Thymus (tissue), 11 donors: ENCODE results near the gene PCSK5. TPM values are rescaled to one million over a fixed set of nuclear protein-coding genes. Genes with fewer than 3 reads are reported as not detected.

Experiments
- DNase-seq, 9 donors: peaks; one replicate each; pipeline ENCODE4 v3.0.0-alpha.2; 2013; ENCODE audit warnings: low spot score in 9 of 9, low read depth in 6 of 9, missing footprints in 1 of 9
- H3K27ac ChIP-seq, 2 donors: one replicate each; pipeline ENCODE4 v1.5.1; 2013; ENCODE audit warnings: control low read depth in 1 of 2, low read depth in 1 of 2, low read length in 1 of 2, mild to moderate bottlenecking in 1 of 2, moderate library complexity in 1 of 2
- H3K27me3 ChIP-seq, 2 donors: one replicate each; pipeline ENCODE4 v1.5.1; 2013; ENCODE audit warnings: low read length in 1 of 2; ENCODE audit not compliant: control insufficient read depth in 2 of 2, insufficient read depth in 1 of 2
- H3K36me3 ChIP-seq, 2 donors: one replicate each; pipeline ENCODE4 v1.5.1; 2013; ENCODE audit warnings: low read length in 1 of 2, mild to moderate bottlenecking in 1 of 2, moderate library complexity in 1 of 2; ENCODE audit not compliant: control insufficient read depth in 2 of 2, insufficient read depth in 2 of 2
- H3K4me1 ChIP-seq, 2 donors: one replicate each; pipeline ENCODE4 v1.5.1; 2013; ENCODE audit warnings: low read length in 2 of 2; ENCODE audit not compliant: control insufficient read depth in 2 of 2, insufficient read depth in 2 of 2
- H3K4me3 ChIP-seq, 2 donors: one replicate each; pipeline ENCODE4 v1.5.1; 2013; ENCODE audit warnings: low read length in 2 of 2, control low read depth in 1 of 2, mild to moderate bottlenecking in 1 of 2
- H3K9me3 ChIP-seq, 2 donors: one replicate each; pipeline ENCODE4 v1.5.1; 2013; ENCODE audit warnings: low read length in 1 of 2, mild to moderate bottlenecking in 1 of 2; ENCODE audit not compliant: control insufficient read depth in 2 of 2, insufficient read depth in 1 of 2
- WGBS: extraction: QIAGEN DNeasy Blood & Tissue Kit; methylation state at CpG from one replicate; pipeline ENCODE4 v1.1.7; 2013; 5-methylcytosine and 5-hydroxymethylcytosine counted together
- polyA plus RNA-seq: library from polyadenylated mRNA; stranded (reverse); fragments of 200-250 nt; gene quantifications from one replicate; pipeline ENCODE4 v1.2.3, GENCODE V29; 2013
- total RNA-seq: library from RNA; stranded (reverse); fragments of 120-200 nt; gene quantifications from one replicate; pipeline ENCODE4 v1.2.4, GENCODE V29; 2013
- donor health status: healthy.

PCSK5 gene
- total and polyA plus RNA-seq, 2 donors = 4.1 to 20.1 TPM

DNA sequence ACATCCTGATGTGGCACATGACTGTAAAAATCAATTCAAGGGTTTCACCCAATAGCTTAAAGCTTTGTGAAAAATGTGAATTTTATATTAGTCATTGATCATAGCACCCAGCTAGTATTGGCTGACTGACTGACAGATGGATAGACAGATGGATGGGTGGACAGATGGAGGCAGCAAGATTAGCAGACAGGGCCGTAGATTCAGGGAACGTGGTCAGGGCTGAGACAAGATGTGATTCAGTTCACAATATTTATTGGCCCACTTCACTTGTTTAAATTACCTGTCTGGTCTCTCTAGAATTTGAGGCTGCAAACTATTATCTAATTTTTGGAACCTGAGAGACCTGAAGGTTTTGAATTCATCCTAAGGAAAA lies 12.0 kb upstream of the PCSK5 start:
- Histone ChIP-seq H3K9me3 (no peaks in the 10 kb centered on the region), H3K36me3 (no peaks in the 10 kb centered on the region), H3K4me1 (no peaks in the 10 kb centered on the region), H3K27me3 (no peaks in the 10 kb centered on the region), H3K4me3 (no peak overlapping the region), H3K27ac (no peak overlapping the region)
- DNase-seq = no peak
- 94% methylated on average over 2 of the region's 2 CpGs for WGBS

DNA sequence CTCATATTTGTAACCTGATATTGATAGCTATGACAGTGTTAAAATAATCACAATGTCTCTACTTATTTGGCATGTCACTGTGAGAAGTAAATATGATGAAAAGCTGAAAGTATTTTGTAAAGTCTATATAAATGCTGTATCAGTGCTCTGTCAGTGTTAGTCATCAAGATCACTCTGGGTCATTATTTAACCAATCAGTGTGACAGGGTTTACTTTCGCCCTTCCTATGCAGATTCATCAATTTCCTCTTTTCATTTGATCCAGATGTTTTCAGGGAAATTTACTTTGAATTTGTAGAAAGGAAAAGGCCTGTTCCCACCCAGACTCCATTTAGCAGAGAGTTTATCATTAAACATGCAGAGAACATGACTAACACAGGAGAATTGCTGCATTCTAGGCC lies 9.9 kb upstream of the PCSK5 start:
- Histone ChIP-seq H3K27me3 (no peaks in the 10 kb centered on the region), H3K36me3 (no peaks in the 10 kb centered on the region), H3K4me1 (no peaks in the 10 kb centered on the region), H3K4me3 (no peak overlapping the region), H3K27ac (no peak overlapping the region), H3K9me3 (no peaks in the 10 kb centered on the region)
- no peak for DNase-seq
- 94% methylated on average over 1 of the region's 1 CpG for WGBS

DNA sequence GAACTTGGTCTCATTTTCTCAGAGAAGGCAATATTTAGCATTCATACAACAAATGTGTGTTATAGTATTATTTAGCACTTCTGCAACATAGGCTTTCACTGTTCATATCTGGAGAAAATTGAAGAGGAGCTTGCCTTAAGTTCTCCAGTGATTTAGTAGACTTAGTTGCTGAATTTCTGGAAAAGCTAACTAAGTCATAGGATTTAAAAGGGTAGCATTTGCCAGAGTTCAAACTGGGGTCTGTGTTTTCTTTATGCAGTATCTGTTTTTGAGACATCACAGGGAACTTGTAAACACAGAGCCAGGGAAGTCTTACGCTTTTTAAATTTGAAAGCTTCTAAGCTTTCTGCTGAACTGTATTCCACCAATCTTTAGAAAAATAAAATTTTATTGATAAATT lies 8.7 kb upstream of the PCSK5 start:
- Histone ChIP-seq H3K4me1 (no peaks in the 10 kb centered on the region), H3K36me3 (no peaks in the 10 kb centered on the region), H3K27me3 (no peaks in the 10 kb centered on the region), H3K9me3 (no peaks in the 10 kb centered on the region), H3K4me3 (no peak overlapping the region), H3K27ac (no peak overlapping the region)
- DNase-seq = no peak
- WGBS = 96% methylated on average over 1 of the region's 1 CpG

GRCh38 chr9:75885652-75886051 lies 4.8 kb upstream of the PCSK5 start:
- no peaks in the 10 kb centered on the region for H3K36me3 ChIP-seq
- WGBS = 96% methylated on average over 5 of the region's 5 CpGs
- no peaks in the 10 kb centered on the region for H3K27me3 ChIP-seq
- no peak overlapping the region for H3K27ac ChIP-seq
- H3K9me3 ChIP-seq = no peaks in the 10 kb centered on the region
- H3K4me1 ChIP-seq = peaks cover 5 to 6% of the 10 kb centered on the region in 2 donors
- H3K4me3 ChIP-seq = no peak overlapping the region
- no peak for DNase-seq

DNA sequence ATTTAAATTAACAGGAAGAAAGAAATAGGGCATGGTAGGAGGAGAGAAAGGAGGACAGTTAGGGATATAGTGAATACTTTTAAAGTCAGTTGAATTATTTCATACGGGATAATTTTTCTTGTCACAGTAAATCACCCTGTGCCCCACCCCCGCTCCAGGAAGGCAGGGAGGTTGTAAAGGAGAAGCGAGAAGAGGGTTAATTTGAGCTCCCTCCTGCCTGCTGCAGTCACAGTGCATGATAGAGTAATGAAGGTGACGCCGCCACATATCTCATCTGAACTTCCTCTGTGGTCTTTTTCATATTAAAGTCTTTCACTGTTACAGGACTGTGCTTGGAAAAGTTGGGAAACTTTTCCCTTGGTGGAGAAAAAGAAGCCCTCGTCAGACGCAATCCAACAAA lies 896 bp upstream of the PCSK5 start:
- H3K27me3 ChIP-seq = peaks cover 0 to 18% of the 10 kb centered on the region in 2 donors
- WGBS = 1% methylated on average over 7 of the region's 7 CpGs

GRCh38 chr9:75889977-75890471 lies 449 bp upstream of the PCSK5 start:
- H3K27ac ChIP-seq = peak overlapping the region; percentile 37 to 49
- peak in 4 of 9 donors; percentile 43 to 68 (median 50) for DNase-seq
- WGBS = under 1% methylated on average over 24 of the region's 24 CpGs

More for the DNA sequence above, 896 bp upstream of the PCSK5 start:
- peak in 1 of 9 donors; percentile 20 for DNase-seq
- H3K36me3 ChIP-seq = no peaks in the 10 kb centered on the region
- H3K9me3 ChIP-seq = no peaks in the 10 kb centered on the region
- H3K27ac ChIP-seq = no peak overlapping the region
- H3K4me3 ChIP-seq = peak overlapping the region; percentile 90 to 94
- H3K4me1 ChIP-seq = peaks cover 20 to 28% of the 10 kb centered on the region in 2 donors

GRCh38 chr9:75891277-75891741 lies 836 bp downstream of the PCSK5 start:
- H3K36me3 ChIP-seq = no peaks in the 10 kb centered on the region
- no peaks in the 10 kb centered on the region for H3K9me3 ChIP-seq
- H3K4me3 ChIP-seq = peak overlapping the region; percentile 90 to 94
- WGBS = 1% methylated on average over 28 of the region's 28 CpGs
- peaks cover 22 to 28% of the 10 kb centered on the region in 2 donors for H3K4me1 ChIP-seq
- DNase-seq = peak in 6 of 9 donors; percentile 51 to 82 (median 60)
- peaks cover 0 to 18% of the 10 kb centered on the region in 2 donors for H3K27me3 ChIP-seq
- peak overlapping the region; percentile 60 to 80 for H3K27ac ChIP-seq

More at GRCh38 chr9:75889977-75890471, 449 bp upstream of the PCSK5 start:
- H3K36me3 ChIP-seq = no peaks in the 10 kb centered on the region
- no peaks in the 10 kb centered on the region for H3K9me3 ChIP-seq
- peak overlapping the region; percentile 90 to 94 for H3K4me3 ChIP-seq
- H3K4me1 ChIP-seq = peaks cover 20 to 28% of the 10 kb centered on the region in 2 donors
- peaks cover 0 to 18% of the 10 kb centered on the region in 2 donors for H3K27me3 ChIP-seq

GRCh38 chr9:75891771-75892215 lies 1.3 kb downstream of the PCSK5 start:
- peaks cover 0 to 18% of the 10 kb centered on the region in 2 donors for H3K27me3 ChIP-seq
- H3K9me3 ChIP-seq = no peaks in the 10 kb centered on the region
- H3K27ac ChIP-seq = peak overlapping the region in 1 of 2 donors; percentile 3
- H3K4me1 ChIP-seq = peaks cover 22 to 28% of the 10 kb centered on the region in 2 donors
- H3K4me3 ChIP-seq = peak overlapping the region; percentile 90 to 94
- under 1% methylated on average over 32 of the region's 32 CpGs for WGBS
- no peaks in the 10 kb centered on the region for H3K36me3 ChIP-seq
- DNase-seq = peak in 2 of 9 donors; percentile 21 to 28

- under 1% methylated on average over 31 of the region's 31 CpGs for WGBS
- H3K4me3 ChIP-seq = peak overlapping the region; percentile 90 to 94
- DNase-seq = peak in 2 of 9 donors; percentile 27 to 50
- H3K4me1 ChIP-seq = peaks cover 22 to 28% of the 10 kb centered on the region in 2 donors
- peaks cover 0 to 18% of the 10 kb centered on the region in 2 donors for H3K27me3 ChIP-seq
- no peak overlapping the region for H3K27ac ChIP-seq
- no peaks in the 10 kb centered on the region for H3K9me3 ChIP-seq
- no peaks in the 10 kb centered on the region for H3K36me3 ChIP-seq
These were observed 1.9 kb downstream of the PCSK5 start for GRCh38 chr9:75892216-75892911.
